GM12891 (cell line): ENCODE results near the gene BTF3L4.

ENCODE experiments used
- PAX5 ChIP-seq: IDR thresholded peaks from 2 replicates; pipeline ENCODE4 v1.6.1; 2011; ENCODE audit warnings: low read length, moderate library complexity, mild to moderate bottlenecking; ENCODE audit not compliant: insufficient read depth, severe bottlenecking
- POLR2A ChIP-seq: IDR thresholded peaks from 2 replicates; pipeline ENCODE4 v1.6.1; 2011; ENCODE audit warnings: low read depth, low read length, control low read depth
- POLR2AphosphoS5 ChIP-seq: IDR thresholded peaks from 2 replicates; pipeline ENCODE4 v1.6.1; 2011; ENCODE audit warnings: low read depth, low read length, control low read depth
- POU2F2 ChIP-seq: IDR thresholded peaks from 2 replicates; pipeline ENCODE4 v1.6.1; 2011; ENCODE audit warnings: low read depth, mild to moderate bottlenecking, control low read depth, low read length, moderate library complexity
- SPI1 ChIP-seq: IDR thresholded peaks from 2 replicates; pipeline ENCODE4 v1.6.1; 2011; ENCODE audit warnings: low read depth, low read length, control low read depth
- TAF1 ChIP-seq: IDR thresholded peaks from 2 replicates; pipeline ENCODE4 v1.6.1; 2011; ENCODE audit warnings: low read depth, low read length, control low read depth

GRCh38 chr1:52026278-52026677 lies 29.8 kb upstream of the BTF3L4 start:
- TF ChIP-seq POLR2AphosphoS5 (no peak), POLR2A (no peak), SPI1 (no peak), PAX5 (no peak), POU2F2 (no peak), TAF1 (no peak)
